ENCODE results near the gene ADAMTSL3. TPM values are rescaled to one million over a fixed set of nuclear protein-coding genes. Genes with fewer than 3 reads are reported as not detected.
"Not testable (repeated sequence)": the region's sequence is repeated elsewhere in the genome, so short reads cannot be mapped to it uniquely, and the experiment has no call there.

The ADAMTSL3 gene
- total and polyA plus RNA-seq, 8 donors, result 0.54 to 19.2 (median 6.1) TPM

GRCh38 chr15:83960192-83960829, 306.4 kb downstream of the ADAMTSL3 start:
- DNase-seq (no peak), FAIRE-seq (no peak), ATAC-seq (no peak)
- WGBS, 2 donors, result 84 to 90% methylated on average over 6 of the region's 6 CpGs
- Histone ChIP-seq H3K27ac (no peak overlapping the region), H3K27me3 (no peaks in the 10 kb centered on the region), H3K9me3 (no peaks in the 10 kb centered on the region), H3K4me1 (no peaks in the 10 kb centered on the region), H3K4me3 (no peak overlapping the region), H3K36me3 (no peaks in the 10 kb centered on the region)
- intact Hi-C loops (cut with DNase I), result no loop called here
- no peak for TF ChIP-seq CTCF (IDR thresholded peaks at IDR 0.05)

DNA sequence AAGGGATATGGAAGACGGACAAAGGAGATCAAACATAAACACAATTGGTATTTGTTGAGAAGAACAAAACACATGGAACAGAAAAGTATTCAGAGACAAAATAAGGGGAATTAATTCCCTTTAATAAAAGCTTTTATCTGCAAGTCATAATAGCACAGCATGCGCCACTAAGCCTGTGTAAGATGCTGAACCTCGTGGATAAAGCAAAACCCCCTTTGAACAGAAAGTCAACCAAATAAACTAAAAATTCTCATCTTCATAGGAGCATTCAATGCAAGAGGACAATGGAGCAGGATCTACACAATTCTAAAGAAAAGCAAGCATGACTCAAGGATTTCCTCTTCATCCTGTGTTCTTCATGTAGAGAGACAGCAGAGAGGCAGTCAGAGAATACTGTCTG, 307.4 kb downstream of the ADAMTSL3 start:
- no peak for ATAC-seq
- TF ChIP-seq CTCF (IDR thresholded peaks at IDR 0.05), result no peak
- FAIRE-seq, result no peak
- H3K27me3 ChIP-seq, result no peaks in the 10 kb centered on the region
- intact Hi-C loops (cut with DNase I), result no loop called here
- no peak for DNase-seq
- WGBS, 2 donors, result 95 to 97% methylated on average over 3 of the region's 3 CpGs
- no peaks in the 10 kb centered on the region for H3K36me3 ChIP-seq
- no peak overlapping the region for H3K4me3 ChIP-seq
- no peaks in the 10 kb centered on the region for H3K4me1 ChIP-seq
- H3K9me3 ChIP-seq, result no peaks in the 10 kb centered on the region
- no peak overlapping the region for H3K27ac ChIP-seq

GRCh38 chr15:83964967-83965366, 311.0 kb downstream of the ADAMTSL3 start:
- H3K9me3 ChIP-seq; H3K27me3 ChIP-seq; H3K4me3 ChIP-seq; FAIRE-seq; H3K36me3 ChIP-seq; DNase-seq; H3K4me1 ChIP-seq; intact Hi-C loops (cut with DNase I); H3K27ac ChIP-seq; ATAC-seq: not testable (repeated sequence)
- WGBS, 2 donors, result 94 to 100% methylated on average over 1 of the region's 1 CpG

DNA sequence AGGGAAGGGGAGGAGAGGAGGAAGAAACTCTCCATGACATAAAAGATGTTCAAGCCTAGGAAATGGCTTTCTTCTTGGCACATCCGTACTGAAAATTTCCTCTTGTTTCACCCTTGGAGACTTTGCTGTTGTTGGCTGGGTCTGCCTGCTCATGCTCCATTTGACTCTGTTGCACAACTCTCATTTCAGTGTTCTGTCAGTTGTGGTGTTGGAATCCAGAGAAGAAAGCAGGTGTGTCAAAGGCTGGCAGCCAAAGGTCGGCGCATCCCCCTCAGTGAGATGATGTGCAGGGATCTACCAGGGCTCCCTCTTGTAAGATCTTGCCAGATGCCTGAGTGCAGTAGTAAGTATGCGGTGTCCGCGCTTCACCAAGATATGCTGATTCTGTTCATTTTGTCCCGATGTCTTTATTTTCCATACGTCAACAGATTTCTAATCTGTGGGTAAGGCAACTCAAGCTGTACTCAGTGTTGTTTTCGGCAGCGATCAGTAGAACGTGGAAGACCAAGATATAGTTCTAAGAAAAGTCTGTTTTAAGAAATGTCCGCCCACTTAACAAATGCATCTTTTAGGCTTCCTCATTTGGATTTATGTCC, 316.5 kb downstream of the ADAMTSL3 start:
- ATAC-seq (peak in 2 of 4 donors; percentile 24 to 48), FAIRE-seq (no peak), DNase-seq (no peak)
- Histone ChIP-seq H3K4me1 (no peaks in the 10 kb centered on the region), H3K9me3 (no peaks in the 10 kb centered on the region), H3K36me3 (no peaks in the 10 kb centered on the region), H3K4me3 (no peak overlapping the region), H3K27me3 (no peaks in the 10 kb centered on the region), H3K27ac (no peak overlapping the region)
- WGBS, 2 donors, result 89 to 90% methylated on average over 12 of the region's 12 CpGs
- intact Hi-C loops (cut with DNase I), result no loop called here
- no peak for TF ChIP-seq CTCF (IDR thresholded peaks at IDR 0.05)

GRCh38 chr15:83971992-83972391, 318.1 kb downstream of the ADAMTSL3 start:
- FAIRE-seq (no peak), ATAC-seq (no peak)
- intact Hi-C loops (cut with DNase I), result no loop called here

More at GRCh38 chr15:83971992-83972391, 318.1 kb downstream of the ADAMTSL3 start:
- Histone ChIP-seq H3K4me1 (no peaks in the 10 kb centered on the region), H3K4me3 (no peak overlapping the region), H3K36me3 (no peaks in the 10 kb centered on the region), H3K27ac (no peak overlapping the region), H3K27me3 (no peaks in the 10 kb centered on the region), H3K9me3 (no peaks in the 10 kb centered on the region)
- WGBS, 2 donors, result 57 to 82% methylated on average over 3 of the region's 3 CpGs
- no peak for DNase-seq
- no peak for TF ChIP-seq CTCF (IDR thresholded peaks at IDR 0.05)
